ENCODE data around the gene IMMP2L. TPM values are rescaled to one million over a fixed set of nuclear protein-coding genes. Genes with fewer than 3 reads are reported as not detected.

The IMMP2L gene
- total RNA-seq, 1 donor, result 8.2 TPM

DNA sequence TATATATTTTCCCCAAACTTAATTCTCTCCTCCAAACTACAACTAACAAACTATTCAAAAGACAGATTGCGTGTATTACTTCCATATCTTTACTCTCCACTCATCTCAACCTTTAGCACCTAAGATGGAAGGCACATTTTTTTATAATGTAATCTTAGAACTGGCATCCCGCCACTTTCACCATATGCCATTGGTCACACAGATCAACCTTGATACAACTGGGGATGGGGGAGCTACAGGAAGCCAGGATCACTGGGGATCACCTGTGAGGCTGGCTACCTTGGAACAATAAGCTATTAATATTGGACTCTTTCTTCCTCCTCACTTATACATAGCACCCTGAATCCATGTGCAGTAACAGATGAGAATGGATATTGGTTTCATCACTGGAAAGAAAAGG lies 941.0 kb downstream of the IMMP2L start:
- H3K4me3 ChIP-seq (ENCODE audit: low read depth, low read length), result no peak overlapping the region
- TF ChIP-seq, protein P1, sequence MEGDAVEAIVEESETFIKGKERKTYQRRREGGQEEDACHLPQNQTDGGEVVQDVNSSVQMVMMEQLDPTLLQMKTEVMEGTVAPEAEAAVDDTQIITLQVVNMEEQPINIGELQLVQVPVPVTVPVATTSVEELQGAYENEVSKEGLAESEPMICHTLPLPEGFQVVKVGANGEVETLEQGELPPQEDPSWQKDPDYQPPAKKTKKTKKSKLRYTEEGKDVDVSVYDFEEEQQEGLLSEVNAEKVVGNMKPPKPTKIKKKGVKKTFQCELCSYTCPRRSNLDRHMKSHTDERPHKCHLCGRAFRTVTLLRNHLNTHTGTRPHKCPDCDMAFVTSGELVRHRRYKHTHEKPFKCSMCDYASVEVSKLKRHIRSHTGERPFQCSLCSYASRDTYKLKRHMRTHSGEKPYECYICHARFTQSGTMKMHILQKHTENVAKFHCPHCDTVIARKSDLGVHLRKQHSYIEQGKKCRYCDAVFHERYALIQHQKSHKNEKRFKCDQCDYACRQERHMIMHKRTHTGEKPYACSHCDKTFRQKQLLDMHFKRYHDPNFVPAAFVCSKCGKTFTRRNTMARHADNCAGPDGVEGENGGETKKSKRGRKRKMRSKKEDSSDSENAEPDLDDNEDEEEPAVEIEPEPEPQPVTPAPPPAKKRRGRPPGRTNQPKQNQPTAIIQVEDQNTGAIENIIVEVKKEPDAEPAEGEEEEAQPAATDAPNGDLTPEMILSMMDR (IDR thresholded peaks at IDR 0.05; ENCODE audit: insufficient read depth, low read depth, low read length), result no peak
- no peak for DNase-seq (ENCODE audit: low read depth)

DNA sequence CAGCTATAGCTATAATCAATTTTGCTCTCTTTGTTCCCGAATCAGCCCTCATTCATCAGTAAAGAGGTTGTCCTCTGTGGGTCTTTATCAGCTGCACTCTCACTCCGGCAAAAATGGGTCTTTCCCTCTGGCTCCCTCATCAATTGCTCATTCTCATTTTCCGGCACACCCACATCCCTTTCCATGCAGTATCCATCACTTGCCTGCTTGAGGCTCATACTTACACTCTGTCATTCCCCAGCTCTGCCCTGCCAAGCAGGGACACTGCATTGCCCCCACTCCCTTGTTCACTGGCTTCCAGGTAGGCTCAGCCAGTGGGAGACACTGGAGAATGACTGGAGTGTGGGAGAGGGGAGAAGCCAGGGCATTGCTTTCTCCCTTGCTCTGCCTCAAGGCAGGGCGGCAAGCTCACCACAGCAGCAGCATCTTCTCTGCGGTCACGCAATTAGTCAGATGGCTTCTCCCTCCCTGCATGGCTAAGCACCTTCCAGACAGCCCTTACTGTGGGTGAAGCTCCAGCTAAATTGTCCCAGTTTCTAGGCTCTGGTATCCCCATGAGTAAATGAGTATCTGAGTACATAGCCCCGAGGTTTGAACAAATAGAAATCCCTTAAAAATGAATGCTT lies 942.1 kb downstream of the IMMP2L start:
- no peak for DNase-seq (ENCODE audit: low read depth)
- TF ChIP-seq, protein P1 (IDR thresholded peaks at IDR 0.05; ENCODE audit: insufficient read depth, low read depth, low read length), result no peak

More for the DNA sequence above, 942.1 kb downstream of the IMMP2L start:
- H3K4me3 ChIP-seq (ENCODE audit: low read depth, low read length), result no peak overlapping the region

Small RNAs within 50 kb of the gene (small RNA-seq; reads per million reads assigned to genes)
- not detected for gene AC003989.2

All from fibroblast of villous mesenchyme (primary cell).